Measurements from ENCODE around the gene SAYSD1. TPM values are rescaled to one million over a fixed set of nuclear protein-coding genes. Genes with fewer than 3 reads are reported as not detected.

The SAYSD1 gene
- total and polyA plus RNA-seq, 2 donors from 2014 or later = 17.1 to 20.4 TPM

DNA sequence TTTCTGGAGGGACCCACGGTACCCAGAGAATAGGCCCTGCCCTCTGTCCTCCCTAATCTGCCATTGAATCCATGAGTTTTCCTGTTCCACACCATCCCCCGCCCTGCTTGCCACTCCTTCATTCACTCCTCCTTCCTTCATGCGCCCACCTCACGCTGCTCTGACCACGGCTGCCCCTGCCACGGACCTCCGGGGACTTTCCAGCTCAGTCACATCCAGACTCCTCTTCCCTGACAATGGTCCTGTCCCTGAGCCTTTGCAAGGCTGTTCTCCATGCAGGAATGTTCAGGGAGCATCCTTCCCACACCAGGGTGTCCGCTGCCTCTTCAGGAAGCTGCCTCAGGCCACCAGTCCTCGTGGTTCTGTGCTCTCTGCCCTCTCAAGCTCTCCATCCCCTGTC, 40.5 kb downstream of the SAYSD1 start:
- intact Hi-C loops (cut with DNase I) = no loop called here
- H3K4me1 ChIP-seq (ENCODE audit: control insufficient read depth in 2 of 3, insufficient read depth in 2 of 3, low read depth in 1 of 3, low read length in 3 of 3) = no peaks in the 10 kb centered on the region
- FAIRE-seq (no peak), DNase-seq (no peak)
- no peaks in the 10 kb centered on the region for H3K36me3 ChIP-seq (ENCODE audit: control insufficient read depth in 2 of 3, insufficient read depth in 3 of 3, low read length in 3 of 3)
- no peaks in the 10 kb centered on the region for H3K27me3 ChIP-seq (ENCODE audit: control insufficient read depth, insufficient read depth, low read length)
- no peak for TF ChIP-seq CTCF (IDR thresholded peaks at IDR 0.05; ENCODE audit: borderline replicate concordance, extremely low read depth, insufficient read depth)
- H3K4me3 ChIP-seq (ENCODE audit: low read length in 3 of 3) = no peak overlapping the region
- H3K27ac ChIP-seq (ENCODE audit: low read depth in 2 of 2, low read length in 2 of 2) = no peak overlapping the region
- H3K9ac ChIP-seq (ENCODE audit: low read length in 3 of 3) = no peak overlapping the region
- H3K9me3 ChIP-seq (ENCODE audit: control insufficient read depth in 2 of 3, insufficient read depth in 1 of 3, low read length in 3 of 3) = peaks cover 0 to 2% (median 0%) of the 10 kb centered on the region in 3 donors

DNA sequence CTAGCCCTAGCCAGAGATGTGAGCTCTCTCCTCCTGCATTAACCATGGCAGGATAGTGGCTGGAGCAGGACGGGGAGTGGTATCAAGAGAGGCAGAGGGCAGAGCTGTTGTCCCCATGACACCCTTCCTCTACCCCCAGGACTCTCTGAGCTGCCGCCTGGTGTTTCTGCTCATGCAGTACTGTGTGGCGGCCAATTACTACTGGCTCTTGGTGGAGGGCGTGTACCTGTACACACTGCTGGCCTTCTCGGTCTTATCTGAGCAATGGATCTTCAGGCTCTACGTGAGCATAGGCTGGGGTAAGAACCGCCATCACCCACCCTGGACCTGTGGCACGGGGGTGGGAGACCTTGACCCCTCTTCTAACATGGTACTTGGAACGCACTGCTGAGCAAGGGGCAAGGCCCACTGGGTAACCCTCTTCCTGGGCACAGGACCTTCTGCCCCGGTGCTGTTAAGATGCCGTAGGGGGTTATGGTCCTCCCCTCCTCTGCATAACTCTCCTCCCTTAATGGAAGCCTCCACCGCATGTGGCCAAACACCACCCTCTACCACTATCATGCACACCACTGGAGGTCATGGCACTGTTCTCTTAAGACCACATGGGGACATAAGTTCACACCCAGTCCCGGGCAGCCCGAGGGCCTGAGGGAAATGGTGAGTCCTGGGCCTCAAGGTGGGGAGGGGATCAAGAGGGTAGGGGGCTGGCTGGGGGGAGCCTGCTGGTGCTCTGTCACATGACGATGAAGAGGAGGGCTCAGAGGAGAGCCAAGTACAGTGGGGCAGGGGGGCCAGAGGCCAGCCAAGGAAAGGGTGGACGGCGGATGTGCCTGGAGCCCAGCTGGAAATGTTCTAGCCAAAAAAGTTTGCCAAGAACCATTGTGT, 41.3 kb downstream of the SAYSD1 start:
- H3K4me3 ChIP-seq (ENCODE audit: low read length in 3 of 3) = no peak overlapping the region
- TF ChIP-seq CTCF (IDR thresholded peaks at IDR 0.05; ENCODE audit: borderline replicate concordance, extremely low read depth, insufficient read depth) = no peak
- DNase-seq (no peak), FAIRE-seq (no peak)
- intact Hi-C loops (cut with DNase I) = no loop called here
- no peak overlapping the region for H3K9ac ChIP-seq (ENCODE audit: low read length in 3 of 3)
- H3K27me3 ChIP-seq (ENCODE audit: control insufficient read depth, insufficient read depth, low read length) = no peaks in the 10 kb centered on the region
- peaks cover 0 to 2% (median 0%) of the 10 kb centered on the region in 3 donors for H3K9me3 ChIP-seq (ENCODE audit: control insufficient read depth in 2 of 3, insufficient read depth in 1 of 3, low read length in 3 of 3)
- no peaks in the 10 kb centered on the region for H3K36me3 ChIP-seq (ENCODE audit: control insufficient read depth in 2 of 3, insufficient read depth in 3 of 3, low read length in 3 of 3)
- H3K27ac ChIP-seq (ENCODE audit: low read depth in 2 of 2, low read length in 2 of 2) = no peak overlapping the region
- H3K4me1 ChIP-seq (ENCODE audit: control insufficient read depth in 2 of 3, insufficient read depth in 2 of 3, low read depth in 1 of 3, low read length in 3 of 3) = no peaks in the 10 kb centered on the region

DNA sequence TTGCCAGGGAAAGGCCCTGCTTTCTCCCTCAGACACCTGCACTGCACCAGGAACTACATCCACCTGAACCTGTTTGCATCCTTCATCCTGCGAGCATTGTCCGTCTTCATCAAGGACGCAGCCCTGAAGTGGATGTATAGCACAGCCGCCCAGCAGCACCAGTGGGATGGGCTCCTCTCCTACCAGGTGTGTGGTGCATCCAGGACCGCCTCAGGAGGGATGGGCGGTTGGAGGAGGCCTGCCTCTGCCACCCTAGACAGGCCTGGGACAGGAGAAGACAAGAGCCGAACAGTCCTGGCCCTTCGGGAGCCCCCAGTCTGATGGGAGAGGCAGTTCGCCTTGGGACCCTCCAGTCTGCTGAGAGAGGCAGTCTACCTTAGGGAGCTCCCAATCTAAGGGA, 42.2 kb downstream of the SAYSD1 start:
- Histone ChIP-seq H3K9me3 (ENCODE audit: control insufficient read depth in 2 of 3, insufficient read depth in 1 of 3, low read length in 3 of 3) (peaks cover 0 to 2% (median 0%) of the 10 kb centered on the region in 3 donors), H3K4me1 (ENCODE audit: control insufficient read depth in 2 of 3, insufficient read depth in 2 of 3, low read depth in 1 of 3, low read length in 3 of 3) (no peaks in the 10 kb centered on the region), H3K9ac (ENCODE audit: low read length in 3 of 3) (no peak overlapping the region), H3K27me3 (ENCODE audit: control insufficient read depth, insufficient read depth, low read length) (no peaks in the 10 kb centered on the region), H3K27ac (ENCODE audit: low read depth in 2 of 2, low read length in 2 of 2) (no peak overlapping the region), H3K36me3 (ENCODE audit: control insufficient read depth in 2 of 3, insufficient read depth in 3 of 3, low read length in 3 of 3) (no peaks in the 10 kb centered on the region), H3K4me3 (ENCODE audit: low read length in 3 of 3) (no peak overlapping the region)
- no peak for FAIRE-seq
- TF ChIP-seq CTCF (IDR thresholded peaks at IDR 0.05; ENCODE audit: borderline replicate concordance, extremely low read depth, insufficient read depth) = no peak
- peak in 1 of 5 donors; percentile 7 for DNase-seq
- intact Hi-C loops (cut with DNase I) = no loop called here

Measured in kidney (tissue), 14 donors.